ENCODE results near the gene SNHG17.
A peak's percentile ranks its signal among the peaks of the same experiment; 100 is the strongest.
"Not testable (repeated sequence)": the region's sequence is repeated elsewhere in the genome, so short reads cannot be mapped to it uniquely, and the experiment has no call there.

SNHG17 gene

DNA sequence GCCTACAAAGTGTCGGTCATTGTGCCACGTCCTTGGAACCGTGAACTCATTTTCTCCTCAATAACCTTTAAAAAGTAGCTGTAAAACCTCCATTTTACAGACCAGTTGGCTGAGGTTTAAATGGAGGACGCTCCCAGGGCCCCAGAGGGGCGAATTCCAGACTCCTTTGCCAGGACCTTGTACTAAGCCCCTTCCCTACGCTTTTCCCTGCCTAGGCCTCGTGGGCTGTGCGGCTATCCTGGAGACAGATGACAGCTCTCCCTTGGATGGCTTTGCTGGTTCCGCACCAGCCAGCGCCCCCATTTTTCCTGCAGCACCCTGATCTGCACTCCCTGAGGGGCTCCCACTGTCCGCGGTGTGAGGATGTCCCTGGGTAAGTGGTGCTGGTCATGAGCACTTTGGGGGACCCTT is 12.1 kb upstream of the SNHG17 start:
- no peak for DNase-seq

- peak; percentile 83 for DNase-seq
Measured at GRCh38 chr20:38446441-38447209, 11.5 kb upstream of the SNHG17 start.

DNA sequence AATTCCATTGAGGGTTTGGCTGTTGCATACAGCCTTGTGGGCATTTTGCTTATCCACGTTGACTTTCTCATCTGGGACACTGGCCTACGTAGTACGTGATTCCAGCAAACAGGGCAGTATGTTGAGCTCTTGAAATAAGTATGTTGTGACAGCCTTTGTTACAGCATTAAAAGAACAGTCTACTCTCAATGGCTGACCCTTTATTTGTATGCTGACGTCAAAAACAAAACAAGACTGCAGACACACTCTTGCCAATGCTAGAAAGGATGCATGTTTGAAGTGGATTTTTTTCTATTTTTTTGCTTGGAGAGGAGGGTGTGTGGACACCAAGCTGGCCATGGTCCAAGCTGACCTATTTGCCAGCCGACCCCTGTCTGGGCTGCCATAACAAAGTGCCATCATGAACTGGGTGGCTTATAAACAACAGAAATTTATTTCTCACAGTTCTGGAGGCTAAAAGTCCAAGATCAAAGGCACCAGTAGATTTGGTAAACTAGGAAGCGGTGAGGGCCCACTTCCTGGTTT is 10.8 kb upstream of the SNHG17 start:
- no peak for DNase-seq

GRCh38 chr20:38445381-38445796 is 10.3 kb upstream of the SNHG17 start:
- DNase-seq, result no peak

DNA sequence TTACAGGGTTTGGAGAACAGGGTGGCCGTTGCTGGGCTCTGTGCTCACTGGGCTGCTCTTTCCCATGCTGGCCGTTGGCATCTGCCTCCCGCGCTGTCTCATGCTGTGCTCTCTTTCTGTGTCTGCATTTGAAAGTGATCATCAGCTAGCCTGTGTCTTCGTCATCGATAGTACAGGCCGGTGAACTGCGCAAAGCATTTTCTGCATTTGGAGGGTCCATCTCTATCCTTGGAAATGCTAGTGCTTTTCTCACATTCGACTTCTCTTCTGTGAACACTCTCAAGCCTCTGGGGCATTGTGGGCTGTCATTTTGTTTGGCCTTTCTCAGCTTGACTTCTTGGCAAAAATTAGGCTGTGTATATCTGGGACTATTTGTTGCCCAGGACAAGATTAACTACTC is 6.8 kb upstream of the SNHG17 start:
- DNase-seq, result no peak

GRCh38 chr20:38441110-38441509 is 6.0 kb upstream of the SNHG17 start:
- DNase-seq, result not testable (repeated sequence)

GRCh38 chr20:38437796-38438195 is 2.7 kb upstream of the SNHG17 start:
- no peak for DNase-seq

DNA sequence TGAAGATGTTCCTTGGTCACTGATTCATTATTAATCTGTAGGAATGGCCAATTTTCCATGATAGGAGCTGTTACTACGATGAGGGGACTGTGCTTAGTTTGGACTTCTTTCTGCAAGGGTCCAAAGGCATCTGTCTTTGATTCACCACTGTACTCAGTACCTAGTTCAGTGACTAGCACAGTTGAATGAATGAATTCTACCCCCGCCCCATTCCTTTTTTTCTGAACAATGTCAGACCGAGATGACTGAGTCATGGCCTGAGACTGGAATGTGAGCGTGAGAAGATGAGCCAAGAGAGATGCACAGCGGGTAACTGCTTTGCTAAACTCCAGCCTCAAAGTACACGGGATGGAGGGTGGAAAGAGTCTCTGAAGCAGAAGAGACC is 419 bp upstream of the SNHG17 start:
- no peak for DNase-seq

DNA sequence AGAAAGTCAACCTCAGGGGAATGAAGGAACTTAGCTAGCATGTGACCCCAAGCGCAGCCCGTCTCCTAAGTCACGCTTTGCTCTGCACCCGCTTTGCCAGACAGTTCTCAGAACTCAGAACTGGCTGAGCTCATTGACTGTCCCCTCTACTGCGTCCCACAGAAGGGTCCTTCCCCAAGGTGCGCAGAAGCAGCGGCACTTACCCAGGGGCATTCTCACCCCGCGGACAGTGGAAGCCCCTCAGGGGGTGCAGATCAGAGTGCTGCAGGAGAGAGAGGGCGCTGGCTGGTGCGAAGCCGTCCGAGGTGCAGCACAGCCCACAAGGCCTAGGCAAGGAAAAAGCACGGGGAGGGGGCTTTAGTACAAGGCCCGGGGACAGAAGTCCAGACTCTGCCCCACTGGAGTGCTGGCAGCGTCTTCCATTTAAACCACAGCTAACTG is 807 bp downstream of the SNHG17 start:
- DNase-seq, result peak; percentile 6

DNA sequence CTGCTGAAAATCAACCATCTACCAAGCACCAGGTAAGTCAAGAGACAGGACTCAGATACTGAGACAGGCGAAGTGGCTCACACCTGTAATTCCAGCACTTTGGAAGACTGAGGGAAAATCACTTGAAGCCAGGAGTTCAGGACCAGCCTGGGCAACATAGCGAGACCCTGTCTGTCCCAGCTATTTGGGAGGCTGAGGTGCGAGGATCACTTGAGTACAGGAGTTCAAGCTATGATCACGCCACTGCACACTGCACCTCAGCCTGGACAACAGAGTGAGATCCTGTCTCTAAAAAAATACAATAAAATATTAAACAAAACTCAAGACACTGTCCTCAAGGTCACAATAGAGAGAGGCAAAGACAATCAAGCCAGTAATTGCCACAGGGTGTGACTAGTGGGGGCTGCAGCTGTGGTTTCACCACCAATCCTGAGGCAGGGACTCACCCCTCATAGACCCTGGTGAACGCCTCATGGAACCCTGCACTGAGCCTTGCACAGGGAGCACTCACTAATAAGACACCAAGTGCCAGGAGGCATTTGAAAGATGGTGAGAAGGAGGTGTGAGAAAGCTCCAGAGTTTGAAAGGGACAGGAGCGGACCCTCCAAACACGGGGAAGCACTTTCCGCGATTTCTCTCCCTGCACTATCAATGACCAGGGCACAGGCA is 1.7 kb downstream of the SNHG17 start:
- DNase-seq, result no peak

GRCh38 chr20:38432870-38433269 is 2.3 kb downstream of the SNHG17 start:
- DNase-seq, result not testable (repeated sequence)

GRCh38 chr20:38432292-38432691 is 2.8 kb downstream of the SNHG17 start:
- no peak for DNase-seq

DNA sequence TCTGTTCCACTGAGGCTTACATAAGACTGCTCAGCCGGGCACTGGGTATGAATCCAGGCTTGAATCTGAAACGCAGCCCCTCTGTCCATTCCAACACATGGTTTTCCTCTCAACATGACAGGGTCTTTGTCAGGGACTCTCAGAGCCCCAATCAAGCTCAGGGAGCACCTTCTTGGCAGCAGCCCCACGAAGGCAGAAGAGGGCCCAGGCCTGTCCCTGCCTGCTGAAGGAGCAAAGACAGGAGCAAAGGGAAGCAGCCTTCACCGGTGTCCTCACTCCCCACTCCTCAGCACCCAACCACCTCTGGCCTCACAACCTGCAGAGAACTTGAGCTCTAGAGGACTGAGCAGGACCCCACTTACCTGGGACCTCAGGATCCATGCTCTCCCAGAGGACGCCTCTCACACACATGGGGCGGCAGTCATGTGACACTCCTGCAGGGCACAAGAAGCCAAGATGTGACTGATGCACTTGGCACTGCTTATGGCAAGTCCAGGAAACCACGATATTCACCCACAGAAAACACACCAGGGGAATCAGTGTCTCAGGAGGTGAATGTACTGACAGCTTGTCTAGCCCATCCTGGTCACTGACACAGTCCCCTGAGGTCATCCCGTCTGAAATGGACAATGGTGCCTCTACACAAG is 4.3 kb downstream of the SNHG17 start:
- no peak for DNase-seq

DNA sequence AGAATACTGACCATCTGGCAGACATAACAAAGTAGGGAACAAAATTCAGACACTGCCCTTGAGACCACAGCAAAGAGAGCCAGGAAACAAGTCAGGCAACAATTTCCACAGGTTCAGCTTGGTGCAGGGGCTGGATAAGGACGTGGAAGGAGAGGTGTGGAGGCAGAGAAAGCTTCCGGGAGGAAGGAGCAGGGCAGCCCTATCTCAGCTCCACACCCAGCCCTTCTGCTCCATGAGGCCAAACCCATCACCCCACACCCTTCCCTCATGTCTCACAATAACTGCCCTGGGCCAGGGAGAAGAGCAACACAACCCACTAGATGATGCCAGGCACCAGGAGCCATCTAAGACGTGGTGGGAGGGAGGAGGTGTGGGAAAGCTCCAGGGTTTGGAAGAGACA is 5.8 kb downstream of the SNHG17 start:
- DNase-seq, result no peak

GRCh38 chr20:38428800-38429199 is 6.3 kb downstream of the SNHG17 start:
- no peak for DNase-seq

GRCh38 chr20:38427655-38428023 is 7.5 kb downstream of the SNHG17 start:
- no peak for DNase-seq

DNA sequence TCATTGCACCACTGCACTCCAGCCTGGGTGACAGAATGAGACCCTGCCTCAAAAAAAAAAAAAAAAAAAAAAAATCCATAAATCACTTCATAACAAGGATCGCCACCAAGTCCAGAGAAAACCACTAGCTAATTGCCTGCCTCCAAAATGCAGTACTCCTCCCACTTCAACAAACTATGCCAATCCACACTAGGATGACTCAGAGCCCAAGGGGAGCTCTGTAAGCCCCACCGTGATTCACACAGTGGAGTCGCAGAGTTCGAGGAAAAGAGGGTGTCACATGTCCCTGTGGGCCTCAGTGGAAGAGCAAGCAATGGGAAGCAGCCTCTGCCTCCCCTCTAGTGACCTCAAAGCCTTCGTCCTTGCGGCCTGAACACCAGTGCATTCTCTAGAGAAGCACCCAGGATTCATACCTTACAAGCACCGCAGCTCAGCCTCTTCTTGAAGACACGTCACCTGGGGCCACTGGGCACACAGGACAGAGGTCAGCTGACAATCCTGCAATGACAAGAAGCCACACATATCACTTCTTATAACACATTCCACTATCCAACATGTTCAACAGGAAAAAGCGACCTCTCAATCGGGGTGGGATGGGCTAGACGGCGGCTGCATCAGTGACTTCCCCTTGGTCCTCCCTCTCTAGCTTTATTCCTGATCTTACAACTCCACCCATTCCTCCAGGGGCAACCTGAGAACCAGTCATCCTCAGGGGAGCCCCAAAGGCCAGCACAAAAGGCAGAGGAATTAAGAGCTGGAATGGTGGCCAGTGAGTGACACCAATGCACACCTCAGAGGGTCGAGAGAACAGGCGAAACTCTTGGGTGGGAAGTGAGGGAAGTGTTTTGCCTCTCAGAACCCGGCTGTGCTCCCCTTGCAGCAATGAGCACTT is 8.9 kb downstream of the SNHG17 start:
- peak; percentile 83 for DNase-seq

GRCh38 chr20:38424401-38424800 is 10.7 kb downstream of the SNHG17 start:
- no peak for DNase-seq

DNA sequence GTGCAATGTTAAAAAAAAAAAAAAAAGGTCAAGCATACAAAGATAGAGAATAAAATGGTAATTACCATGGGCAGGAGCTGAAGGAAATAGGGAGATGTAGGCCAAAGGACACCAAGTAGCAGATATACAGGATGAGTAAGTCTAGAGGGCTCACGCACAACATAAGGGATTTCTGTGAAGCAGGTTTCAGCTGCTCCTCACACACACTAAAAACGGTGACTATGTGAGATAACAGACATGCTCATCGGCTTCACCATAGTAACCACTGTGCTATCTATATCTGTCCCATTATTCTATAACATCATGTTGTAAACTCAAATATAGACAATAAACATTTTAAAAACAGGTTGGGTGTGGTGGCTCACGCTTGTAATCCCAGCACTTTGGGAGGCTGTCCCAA is 11.6 kb downstream of the SNHG17 start:
- no peak for DNase-seq

GRCh38 chr20:38421915-38422314 is 13.2 kb downstream of the SNHG17 start:
- DNase-seq, result no peak

DNA sequence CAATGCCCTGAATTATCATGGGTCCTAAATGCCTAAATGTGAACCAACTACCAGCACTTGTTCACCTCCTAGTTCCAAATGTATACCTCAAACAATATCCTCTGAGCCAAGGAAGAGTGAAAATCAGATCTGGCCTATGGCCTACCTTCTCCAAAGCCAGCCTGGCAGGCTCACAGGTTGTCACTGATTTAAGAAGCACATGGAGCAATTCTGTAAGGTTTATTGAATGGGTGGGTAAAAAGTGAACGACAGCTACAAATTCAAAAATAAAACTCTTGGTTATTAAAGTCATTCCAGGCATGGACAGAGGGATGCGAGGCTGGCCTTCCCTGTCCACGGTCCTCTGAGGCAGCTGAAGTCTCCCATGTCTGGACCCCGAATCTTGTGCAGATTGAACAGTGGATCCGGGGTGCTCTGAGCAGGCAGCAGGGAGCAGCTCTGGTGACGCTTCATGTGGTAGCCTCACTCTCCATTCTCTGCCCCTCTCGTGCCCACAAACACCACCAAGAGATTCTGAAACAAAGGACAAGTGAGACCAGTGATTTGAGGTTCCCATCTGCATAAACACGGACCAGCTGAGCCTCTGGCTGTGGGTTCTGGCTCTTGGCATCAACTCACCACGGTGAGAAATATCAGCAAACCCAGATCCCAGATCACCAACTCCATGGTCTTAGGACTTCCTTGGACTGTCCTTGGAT is 14.6 kb downstream of the SNHG17 start:
- DNase-seq, result no peak
